Measurements from ENCODE around the gene PTPRE.

The PTPRE gene

DNA sequence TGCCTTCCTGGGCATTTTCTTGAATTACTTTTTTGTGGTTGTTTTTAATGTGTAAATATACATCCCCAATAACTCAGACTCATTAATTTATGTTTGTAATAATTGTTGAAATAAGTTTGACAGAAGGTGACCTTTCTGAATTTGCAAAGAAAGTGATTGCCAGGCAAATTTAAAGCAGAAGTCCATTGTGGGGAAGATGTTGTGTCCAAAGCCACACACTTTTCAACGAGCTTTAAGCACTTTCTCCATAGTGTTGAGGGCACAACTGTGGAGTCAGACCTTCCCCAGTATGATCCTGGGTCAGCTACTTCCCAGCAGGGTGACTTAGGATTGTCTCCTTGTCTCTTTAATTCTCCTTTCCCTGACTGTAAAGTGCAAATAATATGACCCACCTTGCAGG lies 52.5 kb downstream of the PTPRE start:
- DNase-seq: no peak

DNA sequence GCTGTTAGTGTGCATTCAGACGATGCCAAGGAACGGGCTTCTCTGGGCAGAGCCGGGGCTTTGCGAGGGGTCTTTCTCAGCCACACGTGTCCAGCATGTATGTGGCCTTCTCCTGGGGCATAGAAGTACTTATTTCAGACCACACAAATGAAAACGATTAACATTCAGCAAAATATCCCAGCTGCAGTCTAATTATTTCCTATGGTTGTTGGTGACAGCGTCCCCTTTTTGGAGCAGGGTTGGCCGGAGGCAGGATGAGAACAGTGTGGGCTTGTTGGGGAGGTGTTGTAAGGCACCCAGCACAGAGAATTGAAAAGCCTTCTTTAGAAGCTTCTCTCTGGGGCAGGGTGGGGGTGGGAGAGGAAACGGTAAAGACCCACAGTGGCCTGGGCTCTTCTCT lies 54.2 kb downstream of the PTPRE start:
- DNase-seq: no peak

DNA sequence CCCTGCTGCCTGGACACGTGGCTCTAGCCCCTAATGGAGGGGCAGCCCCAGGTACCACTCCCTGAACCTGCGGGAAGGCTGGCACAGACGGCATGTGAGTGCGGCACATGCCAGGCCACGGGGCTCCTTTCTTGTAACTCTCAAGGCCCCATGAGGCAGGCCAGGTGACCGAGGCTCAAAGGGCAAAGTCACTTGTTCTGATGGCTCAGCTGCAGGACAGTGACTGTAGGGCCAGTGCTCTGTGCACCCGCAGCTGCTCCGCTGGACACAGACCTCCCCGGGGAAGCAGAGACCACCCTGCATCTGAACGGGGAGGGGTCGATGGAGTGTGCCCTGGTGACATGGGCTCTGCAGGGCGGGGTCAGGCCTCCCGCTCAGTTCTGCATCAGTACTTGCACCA lies 55.3 kb downstream of the PTPRE start:
- DNase-seq: no peak

DNA sequence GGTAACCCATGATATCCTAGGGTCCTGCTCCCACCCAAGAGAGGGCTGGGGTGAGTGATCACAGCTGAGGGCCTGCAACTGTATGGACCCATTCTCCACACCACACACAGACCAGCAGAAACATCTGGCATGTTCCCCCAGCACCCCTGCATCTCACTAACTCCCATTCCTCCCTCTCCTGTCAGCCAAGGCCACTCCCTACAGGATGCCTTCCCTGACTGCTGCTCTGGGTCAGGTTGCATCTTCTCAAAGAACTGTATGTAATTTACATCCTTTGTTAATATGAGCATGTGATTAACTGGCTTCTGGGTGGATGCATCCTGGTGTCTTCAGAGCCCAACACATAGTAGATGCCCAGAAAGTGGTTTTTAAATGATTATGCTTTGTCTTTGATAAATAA lies 56.2 kb downstream of the PTPRE start:
- no peak for DNase-seq

DNA sequence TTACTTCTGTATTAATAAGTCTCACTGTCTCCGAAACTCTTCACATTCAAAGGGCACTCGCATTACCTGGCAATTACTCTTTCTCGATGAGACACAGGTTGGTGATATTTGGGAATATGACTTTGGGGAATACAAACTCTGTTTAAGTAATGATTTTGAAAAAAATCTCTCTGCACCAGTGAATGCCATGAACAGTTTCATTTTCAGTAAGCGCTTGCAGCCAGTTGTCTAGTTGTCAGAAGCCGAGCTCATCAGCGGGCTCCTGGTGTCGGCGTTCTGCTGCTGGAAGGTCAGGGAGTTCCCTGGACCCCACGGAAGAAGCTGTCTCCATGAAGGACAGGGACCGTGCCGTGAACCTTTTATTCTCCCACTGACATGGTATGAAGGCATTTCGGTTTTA lies 57.7 kb downstream of the PTPRE start:
- no peak for DNase-seq

DNA sequence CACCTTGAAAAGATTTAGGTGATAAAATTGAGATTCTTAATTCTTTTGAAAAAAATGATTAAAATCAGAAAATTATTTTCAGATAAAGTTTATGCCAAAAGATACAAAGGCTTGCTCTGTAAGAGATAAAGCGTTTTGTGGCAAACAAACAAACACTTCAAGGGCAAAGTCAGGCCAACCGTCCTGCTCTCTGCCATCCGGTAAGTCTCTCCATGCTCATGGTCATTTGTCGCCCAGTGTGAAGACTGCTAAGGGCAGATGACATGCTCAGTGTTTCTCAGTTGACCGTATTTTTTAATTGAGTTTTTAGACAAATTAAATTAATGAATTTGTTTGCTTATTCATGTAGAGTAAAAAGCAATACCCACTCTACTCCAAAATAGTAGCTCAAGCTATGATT lies 60.0 kb downstream of the PTPRE start:
- DNase-seq: no peak

DNA sequence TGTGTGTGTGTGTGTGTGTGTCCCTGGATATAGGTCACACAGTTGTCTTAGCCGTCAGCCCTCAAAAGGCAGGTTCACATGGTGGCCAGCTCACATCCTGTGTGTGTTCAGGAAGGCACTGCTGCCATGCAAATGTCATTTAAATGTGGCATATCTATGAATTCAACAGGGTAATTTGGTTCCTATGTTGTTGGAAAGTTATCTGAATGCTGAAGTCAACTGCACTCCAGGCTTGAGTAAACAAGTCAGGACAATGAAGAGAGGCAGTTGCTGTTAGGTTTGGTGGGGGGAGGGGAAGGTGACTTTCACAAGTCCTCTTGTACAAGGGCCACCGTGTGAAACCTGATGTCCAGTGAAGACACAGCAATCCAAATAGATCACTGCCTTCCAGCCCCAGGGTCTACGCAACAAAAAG lies 61.1 kb downstream of the PTPRE start:
- no peak for DNase-seq

DNA sequence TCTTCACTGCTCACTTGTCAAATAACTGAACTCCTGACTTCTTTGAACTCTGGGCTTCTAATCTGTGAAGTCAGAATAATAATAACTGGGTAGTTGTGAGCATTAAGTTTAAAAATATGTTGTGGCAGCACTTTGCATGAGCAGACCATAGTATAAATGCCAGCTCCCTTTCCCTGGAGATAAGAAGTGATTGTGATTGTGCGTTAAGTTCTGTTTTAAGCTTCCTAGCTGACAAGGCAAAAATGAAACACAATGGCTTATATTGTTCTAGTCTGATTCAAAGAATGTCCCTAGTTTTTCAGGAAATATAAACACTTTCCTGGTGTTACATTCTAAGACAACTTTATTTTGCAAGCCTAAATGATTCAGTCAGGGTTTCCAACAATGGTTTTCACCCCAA lies 61.8 kb downstream of the PTPRE start:
- DNase-seq: no peak

DNA sequence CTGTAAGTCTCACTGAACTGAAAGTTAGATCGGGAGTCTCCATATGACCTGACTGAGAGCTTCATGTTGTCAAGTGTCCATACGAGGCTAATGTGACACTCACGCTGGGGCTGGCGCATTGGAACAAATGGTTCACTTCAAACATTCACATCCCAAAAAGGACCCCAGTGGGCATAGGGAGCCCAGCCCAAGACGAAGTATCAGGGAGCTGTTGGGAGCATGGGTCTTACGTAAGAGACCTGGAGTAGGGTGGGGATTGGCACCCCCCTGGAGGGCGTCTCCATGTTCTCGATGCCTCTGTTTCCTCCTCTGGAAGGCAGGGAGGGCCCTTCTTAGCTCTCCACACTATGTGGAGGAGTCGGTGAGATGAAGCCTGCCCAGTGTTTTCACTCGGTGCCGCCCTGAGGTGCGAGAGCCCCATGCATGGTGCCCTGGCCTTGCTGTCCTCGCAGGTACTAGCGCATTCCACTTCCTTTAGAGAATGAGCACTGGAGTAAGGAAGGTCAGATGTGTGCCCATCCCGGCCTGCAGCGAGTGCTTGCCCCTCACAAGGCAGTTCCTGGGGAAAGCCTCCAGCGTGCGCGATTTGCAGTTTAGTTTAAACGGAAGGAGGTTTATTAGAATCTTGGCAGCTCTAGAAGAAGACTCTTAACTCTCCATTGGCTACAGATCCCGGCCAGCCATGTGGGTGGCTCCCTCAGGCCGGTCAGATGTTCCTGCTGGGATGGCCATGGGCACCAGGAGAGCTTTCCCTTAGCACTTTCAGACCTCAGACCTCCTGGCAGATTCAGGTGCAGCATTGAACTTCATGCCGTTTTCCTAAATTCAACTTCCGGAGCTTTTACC lies 64.4 kb downstream of the PTPRE start:
- no peak for DNase-seq

DNA sequence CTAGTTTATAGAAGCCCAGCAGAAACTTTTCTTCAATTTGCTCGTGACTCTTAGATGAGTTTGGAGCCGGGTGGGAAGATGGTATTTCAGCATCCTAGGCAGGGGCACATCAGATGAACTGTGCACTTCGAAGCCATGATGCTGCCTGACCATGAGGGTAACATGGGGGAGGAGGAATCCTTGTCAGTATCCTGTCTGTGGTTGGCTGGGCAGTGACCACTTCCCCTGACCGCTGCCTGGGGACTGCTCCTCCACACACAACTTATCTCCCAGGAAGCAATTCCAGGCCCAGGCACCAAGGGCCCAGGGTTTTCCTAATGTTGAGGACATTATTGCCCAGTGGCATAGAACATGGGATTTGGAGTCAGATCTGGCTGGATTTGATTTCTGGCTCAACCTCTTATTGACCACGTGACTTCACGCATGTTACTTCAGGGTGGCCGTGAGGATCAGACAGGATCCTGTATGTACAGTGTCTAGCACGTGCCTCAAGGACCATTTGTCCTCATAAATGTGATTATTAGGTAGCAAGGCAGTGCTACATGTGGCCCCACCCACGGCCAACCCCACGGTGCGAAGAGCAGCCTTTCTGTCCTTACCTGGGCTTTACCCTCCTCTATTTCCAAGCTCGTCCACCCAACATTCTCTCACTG lies 65.2 kb downstream of the PTPRE start:
- DNase-seq: no peak

DNA sequence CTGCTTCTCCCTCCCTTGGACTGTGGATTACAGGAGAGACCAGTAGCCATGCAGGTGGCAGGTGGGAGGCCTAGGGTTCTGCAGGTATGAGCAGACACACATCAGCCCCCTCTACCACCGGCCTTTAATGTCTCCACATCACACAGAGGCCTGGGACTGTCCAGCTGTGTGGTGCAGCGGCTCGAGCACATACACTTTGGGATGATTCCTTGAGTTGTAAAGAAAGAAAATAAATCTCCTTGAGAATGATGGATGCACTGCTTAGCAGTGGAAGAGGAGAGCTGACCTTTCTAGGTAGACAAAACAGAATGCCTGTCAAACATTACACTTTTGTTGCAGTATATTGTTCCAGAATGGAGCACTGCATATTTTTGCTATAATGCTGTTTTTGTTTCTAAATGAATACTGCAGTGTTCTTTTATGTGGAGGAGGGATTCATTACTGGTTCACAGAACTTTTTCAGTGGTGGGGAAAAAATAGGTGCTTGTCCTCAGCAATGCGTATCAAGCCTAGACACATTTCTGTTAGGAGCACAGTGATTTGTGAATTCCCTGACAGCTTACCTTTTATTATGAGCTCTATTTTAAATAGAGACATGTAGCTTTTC lies 66.0 kb downstream of the PTPRE start:
- DNase-seq: no peak

DNA sequence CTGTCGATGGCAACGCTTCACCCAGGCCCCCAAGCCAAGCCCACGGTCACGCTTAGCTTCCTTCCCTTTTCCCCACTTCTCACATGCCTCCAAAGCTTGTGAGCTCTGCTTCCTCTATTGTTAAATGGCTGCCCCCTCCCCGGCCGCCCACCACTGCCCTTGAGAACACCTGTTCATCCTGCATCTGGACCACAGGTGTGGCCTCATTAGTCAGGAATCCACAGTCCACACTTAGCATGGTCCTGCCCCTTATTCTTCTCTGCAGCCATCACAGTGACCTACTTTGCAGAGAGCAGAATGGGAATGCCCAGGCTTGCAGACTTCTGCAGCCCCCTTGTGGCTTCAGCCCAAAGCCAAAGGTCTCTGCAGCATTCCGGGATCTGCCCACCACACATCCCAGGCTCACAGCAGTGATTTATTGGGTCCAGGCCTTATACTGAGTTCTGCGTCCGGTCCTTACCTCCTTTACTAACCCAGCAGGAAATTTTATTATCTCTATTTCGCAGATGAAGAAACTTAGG lies 66.9 kb downstream of the PTPRE start:
- peak in 1 of 2 donors; percentile 42 for DNase-seq

DNA sequence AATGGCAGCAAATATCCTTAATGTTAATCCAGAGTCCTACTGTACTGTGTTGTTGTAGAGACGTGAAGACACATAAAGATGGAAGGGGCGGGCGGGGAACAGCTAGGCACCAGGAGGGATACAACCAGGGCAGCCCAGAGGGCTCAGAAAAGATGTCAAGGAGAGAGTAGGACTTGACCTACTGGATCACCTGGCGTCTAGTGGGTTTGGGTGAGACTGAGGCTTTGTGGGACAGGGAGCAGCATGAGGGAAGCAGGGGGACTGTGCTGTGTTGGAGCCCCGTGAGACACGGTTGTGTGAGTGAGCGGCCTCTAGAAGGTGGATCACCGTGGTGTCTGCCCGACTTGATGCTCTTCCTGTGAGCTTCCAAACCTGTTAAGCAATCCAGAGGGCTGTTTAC lies 68.0 kb downstream of the PTPRE start:
- no peak for DNase-seq

DNA sequence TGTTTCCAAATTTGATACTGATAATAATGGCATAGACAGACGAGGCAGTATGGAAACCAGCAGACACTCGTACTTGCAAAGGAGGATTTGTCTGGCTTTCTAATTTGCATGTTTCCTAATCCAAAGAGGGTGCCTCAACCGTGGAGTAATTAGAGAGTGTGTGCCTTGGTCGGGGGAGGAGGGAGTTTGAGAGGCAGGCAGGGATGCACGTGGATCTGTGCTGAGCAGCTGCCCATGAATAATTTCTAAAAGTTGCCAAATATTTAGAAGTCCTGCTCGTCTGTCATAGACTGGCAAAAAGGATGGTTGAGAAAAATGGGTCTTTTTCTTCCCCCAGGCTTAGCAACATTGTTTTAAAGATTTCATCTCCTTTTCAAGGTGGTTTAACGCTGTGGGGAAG lies 69.4 kb downstream of the PTPRE start:
- peak; percentile 55 to 67 for DNase-seq

DNA sequence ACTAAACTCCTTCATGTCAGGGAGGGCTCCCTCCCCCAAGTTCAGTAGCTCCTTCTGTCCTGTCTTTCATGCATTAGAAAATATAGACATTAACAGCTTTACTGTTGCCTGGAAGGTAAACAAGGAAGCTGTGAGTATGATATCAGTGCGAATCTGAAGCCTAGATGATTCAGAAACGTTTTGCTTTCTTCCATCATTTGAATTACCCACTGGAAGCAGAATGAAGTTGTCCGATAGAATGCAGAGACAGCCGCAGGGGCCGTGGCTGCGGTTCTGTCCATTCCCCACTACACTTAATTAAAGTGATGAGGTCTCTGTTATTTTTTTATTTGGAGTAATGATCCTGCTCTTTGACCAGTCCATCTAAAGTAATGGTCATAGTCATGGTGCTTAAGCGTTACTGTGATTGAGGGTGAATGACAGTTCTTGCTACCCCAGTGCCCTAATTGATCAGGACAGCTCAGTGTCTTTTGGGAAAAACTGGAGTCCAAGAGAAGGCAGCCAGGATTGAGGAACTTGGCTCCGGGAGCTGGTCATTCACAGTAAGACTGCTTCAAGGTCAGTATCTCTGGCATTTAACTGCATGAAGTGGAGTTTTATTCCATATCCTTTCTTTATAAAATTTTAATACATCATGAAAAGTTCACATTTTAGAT lies 69.9 kb downstream of the PTPRE start:
- DNase-seq: no peak

DNA sequence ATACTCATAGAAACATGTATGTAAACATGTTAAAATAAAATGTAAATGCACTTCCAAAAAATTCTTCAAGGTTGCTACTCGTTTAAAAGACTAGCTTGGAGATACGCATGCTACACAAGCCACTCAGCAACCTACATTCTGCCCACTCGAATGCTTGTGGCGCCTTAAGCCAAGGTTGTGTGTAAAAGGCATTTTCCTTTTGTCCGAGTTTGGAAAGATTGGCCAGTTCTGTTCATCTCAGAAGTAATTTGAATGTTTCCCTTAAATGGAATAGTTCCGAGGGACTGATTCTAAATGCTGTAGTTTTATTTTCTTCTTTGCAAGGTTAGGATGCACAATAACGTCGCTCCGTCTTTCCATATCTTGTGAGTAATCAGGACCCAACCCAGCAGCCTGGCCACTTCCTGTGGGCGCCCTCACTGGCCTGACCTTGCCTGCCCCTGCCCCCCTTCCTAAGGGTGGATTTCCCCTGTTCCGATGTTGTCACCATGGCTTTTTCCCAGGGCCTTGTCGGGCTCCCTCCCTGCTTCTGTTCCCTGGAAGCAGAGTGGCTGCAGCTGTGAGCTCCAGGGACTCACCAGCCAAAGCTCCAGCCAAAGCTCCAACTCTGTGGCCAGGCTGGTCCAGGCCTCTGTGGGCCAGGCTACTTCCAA lies 70.6 kb downstream of the PTPRE start:
- peak; percentile 85 to 88 for DNase-seq

DNA sequence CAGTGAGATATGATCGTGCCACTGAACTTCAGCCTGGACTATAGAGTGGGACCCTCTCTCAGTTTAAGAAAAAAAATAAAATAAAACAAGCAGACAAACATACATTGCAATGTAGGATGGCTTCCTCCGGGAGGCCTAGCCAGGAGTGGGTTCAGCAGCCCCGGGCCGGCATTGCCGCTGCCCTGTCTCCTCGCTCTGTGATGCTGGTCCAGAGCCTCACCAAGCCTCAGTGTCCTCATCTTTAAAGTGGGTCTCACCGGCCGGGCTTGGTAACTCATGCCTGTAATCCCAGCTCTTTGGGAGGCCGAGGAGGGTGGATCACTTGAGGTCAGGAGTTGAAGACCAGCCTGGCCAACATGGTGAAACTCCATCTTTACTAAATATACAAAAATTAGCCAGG lies 71.6 kb downstream of the PTPRE start:
- no peak for DNase-seq

DNA sequence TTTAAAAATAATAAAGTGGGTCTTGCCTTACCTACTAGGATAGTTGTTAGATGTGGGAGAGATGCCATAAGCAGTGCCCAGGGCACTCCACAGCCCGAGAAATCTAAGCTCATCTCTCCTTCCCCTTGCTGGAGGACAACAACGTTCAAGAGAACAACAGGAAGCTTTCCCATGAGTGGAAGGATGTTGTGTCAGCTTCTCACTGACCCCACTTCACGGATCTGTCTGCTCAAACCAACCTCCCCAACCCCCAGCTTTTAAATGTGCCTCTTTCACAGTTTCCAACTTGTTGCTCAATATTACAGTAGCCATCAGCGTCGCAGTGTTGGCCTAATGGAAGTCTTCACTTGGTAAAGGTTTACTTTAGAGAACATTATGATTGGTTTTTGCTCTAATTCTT lies 72.1 kb downstream of the PTPRE start:
- peak; percentile 40 to 41 for DNase-seq

DNA sequence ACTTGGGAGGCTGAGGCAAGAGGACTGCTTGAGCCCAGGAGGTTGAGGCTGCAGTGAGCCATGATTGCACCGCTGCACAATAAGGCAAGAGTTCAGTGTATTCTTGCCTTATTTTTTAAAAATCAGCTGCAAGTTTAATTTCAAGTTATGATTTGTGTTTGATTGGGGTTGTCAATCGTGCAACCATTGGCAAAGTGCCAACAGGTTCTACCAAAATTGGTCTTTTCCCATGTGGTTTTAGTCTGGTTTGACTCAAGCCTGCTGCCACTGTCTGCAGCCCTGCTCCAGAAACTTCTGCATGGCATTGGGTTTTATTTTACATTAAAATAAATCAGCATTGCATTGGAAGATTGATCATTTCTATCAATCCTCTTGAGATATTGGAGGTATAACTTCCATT lies 72.7 kb downstream of the PTPRE start:
- DNase-seq: no peak

DNA sequence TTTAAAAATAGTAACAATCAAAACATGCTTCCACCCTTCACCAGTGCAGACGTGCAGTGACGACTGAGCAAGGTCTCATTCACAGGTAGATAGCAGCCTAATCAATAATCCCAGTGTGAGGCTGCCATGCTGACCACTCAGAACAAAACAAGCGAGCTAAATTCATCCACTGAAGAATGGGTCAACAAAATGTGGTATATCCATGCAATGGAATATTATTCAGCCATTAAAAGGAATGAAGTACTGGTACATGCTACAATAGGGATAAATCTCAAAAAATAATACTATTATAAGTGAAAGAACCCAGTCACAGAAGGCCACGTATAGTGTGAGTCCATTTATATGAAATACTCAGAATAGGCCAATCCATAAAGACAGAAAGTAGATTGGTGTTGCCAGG lies 74.0 kb downstream of the PTPRE start:
- no peak for DNase-seq

DNA sequence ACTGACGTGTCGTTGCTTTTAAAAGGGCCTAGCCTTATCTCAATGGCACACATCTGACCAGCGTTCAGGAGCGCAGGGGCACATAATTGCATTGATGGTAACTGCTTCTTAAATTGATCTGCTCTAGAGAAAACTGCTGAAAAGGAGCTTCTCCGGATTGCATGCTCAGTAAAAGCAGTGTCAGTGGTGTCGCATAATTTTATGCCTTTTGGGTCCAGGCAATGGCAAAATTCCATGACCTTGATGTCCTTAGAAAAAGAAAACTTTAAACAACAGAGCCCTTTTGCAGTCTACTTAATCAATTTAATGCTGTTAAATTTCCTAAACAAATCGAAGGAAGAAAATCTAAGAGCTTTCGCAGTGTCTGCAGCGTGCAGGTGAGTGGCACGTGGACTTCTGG lies 75.7 kb downstream of the PTPRE start:
- no peak for DNase-seq

DNA sequence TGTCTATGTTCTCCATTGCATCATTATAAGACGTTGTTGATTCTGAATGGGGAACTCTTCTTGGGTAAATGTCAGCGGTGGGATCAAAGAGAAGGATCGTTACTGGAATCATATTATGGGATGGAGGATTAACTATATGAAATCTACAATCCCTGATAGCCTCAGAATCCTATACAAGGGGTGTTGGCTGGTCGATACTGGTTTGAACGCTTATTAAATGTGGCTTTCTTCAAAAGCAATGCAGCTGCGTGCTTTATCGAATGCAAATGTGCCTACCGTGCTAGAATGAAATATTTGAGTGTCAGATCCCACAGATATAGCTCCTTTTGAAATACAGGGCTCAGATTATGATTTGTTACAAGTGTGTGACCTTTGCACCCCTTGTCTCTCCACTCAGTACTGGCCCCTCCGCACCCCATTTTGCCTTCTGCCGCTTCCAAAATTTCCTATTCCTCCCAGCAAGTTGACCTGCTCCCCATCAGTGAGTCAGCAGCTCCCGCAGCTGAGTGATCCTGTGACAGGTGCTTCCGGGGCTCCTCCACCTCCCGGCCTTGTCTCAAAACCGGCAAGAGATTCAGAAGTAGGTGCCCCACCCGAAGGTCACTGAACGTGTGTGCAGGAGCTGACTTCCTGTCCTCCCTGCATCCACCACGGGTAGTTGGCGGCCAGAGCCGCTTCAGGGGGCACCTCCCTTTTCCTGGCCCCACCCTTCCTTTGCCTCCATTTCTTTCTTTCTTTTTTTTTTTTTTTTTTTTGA lies 76.6 kb downstream of the PTPRE start:
- no peak for DNase-seq

Data from inflammatory macrophage treated with lipopolysaccharide for 1 hour (primary cell).